Activated naive CD4-positive, alpha-beta T cell treated with Interleukin-2 at 50 U/mL for 16 hours (primary cell): ENCODE measurements around the gene TAF12.
"Not testable (repeated sequence)": the region's sequence is repeated elsewhere in the genome, so short reads cannot be mapped to it uniquely, and the experiment has no call there.

ENCODE experiments used
- DNase-seq: peaks from one replicate; pipeline ENCODE4 v3.0.0-alpha.2; 2020

The TAF12 gene

DNA sequence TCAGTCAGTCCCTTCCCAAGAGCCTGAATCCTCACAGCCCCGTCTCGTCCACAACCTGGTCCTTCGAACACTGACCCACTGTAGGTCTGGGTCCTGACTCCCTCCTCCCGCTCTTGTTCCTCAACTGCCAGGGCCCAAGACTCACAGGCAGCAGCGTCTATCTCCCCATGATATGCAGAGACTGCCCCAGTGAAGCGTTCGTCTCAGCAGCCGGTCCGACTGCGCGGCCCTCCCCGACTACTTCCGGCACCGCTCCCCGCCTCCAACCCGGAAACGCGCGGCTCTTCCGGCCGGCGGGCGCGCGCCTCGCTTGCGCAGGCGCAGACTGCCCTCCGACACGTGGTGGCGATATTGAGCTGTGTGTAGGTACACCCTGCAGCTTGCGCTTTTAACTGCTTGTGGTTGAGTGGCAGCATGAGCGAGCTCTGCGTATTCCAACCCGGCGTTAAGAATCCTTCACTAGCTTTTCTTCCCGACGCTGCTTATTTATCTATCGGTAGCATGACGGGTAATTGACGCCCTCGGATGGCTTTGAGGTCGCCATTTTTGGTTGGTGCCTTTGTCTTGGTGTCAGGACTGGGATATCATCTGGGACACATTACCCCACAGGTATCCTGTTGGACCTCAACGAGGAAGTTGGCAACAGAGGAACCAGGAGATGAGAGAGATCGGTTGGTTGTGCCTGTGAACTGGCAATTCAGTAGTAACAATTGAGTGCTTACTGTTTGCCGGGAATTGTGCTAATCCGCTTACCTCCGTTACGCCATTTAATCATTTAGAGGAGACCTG, at the start of gene TAF12:
Gene TAF12 (minus strand): TSS at position 221 of the 789 bp plus-strand sequence. CDS start 20,986 bp downstream, outside the sequence.
- peak; percentile 92 for DNase-seq

DNA sequence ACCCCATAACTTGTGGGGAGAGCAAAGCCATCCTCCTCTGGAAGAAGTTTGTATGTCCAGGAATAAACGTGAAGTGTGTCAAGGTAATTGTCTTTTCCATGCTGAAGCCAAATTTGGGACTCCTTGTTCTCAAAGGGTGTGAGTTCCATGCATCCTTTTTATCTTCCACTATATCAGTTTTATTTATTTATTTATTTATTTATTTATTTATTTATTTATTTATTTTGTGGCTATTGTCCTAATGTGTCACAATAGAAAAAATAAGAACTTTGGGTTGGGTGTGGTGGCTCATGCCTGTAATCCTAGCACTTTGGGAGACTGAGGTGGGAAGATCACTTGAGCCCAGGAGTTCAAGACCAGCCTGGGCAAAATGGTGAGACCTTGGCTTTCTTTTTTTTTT, 48.8 kb upstream of the TAF12 start:
- not testable (repeated sequence) for DNase-seq

- no peak for DNase-seq
These were observed 42.1 kb upstream of the TAF12 start for GRCh38 chr1:28684937-28685336.

GRCh38 chr1:28682840-28683239, 40.0 kb upstream of the TAF12 start:
- DNase-seq: no peak

- DNase-seq: no peak
These were observed 37.3 kb upstream of the TAF12 start for GRCh38 chr1:28680151-28680550.

GRCh38 chr1:28675924-28676257, 33.0 kb upstream of the TAF12 start:
- no peak for DNase-seq

DNA sequence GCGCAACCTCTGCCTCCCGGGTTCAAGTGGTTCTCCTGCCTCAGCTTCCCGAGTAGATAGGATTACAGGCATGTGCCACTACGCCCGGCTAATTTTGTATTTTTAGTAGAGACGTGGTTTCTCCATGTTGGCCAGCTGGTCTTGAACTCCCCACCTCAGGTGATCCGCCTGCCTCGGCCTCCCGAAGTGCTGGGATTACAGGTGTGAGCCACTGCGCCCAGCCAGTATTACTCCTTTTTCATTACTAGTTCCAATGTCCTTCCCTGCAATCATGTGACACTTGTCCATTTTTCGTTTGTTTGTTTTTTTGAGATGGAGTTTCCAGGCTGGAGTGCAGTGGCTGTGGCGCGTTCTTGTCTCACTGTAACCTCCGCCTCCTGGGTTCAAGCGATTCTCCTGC, 30.1 kb upstream of the TAF12 start:
- DNase-seq: not testable (repeated sequence)

DNA sequence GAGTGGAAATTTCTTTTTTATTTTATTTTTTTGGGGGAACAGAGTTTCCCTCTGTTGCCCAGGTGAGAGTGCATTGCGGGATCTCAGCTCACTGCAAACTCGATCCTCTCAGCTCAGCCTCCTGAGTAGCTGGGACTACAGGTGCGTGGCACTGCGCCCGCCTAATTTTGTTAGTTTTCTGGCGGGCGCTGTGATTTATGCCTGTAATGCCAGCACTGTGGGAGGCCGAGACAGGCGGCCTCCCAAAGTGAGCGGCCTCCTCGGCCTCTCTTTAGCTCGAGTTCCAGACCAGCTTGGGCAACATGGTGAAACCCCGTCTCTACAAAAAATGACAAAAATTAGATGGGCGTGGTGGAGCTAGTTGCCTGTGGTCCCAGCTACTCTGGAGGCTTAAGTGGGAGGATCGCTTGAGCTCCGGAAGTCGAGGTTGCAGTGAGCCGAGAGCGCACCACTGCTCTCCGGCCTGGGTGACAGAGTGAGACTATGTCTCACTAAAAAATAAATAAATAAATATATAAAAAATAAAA, 28.4 kb upstream of the TAF12 start:
- no peak for DNase-seq

DNA sequence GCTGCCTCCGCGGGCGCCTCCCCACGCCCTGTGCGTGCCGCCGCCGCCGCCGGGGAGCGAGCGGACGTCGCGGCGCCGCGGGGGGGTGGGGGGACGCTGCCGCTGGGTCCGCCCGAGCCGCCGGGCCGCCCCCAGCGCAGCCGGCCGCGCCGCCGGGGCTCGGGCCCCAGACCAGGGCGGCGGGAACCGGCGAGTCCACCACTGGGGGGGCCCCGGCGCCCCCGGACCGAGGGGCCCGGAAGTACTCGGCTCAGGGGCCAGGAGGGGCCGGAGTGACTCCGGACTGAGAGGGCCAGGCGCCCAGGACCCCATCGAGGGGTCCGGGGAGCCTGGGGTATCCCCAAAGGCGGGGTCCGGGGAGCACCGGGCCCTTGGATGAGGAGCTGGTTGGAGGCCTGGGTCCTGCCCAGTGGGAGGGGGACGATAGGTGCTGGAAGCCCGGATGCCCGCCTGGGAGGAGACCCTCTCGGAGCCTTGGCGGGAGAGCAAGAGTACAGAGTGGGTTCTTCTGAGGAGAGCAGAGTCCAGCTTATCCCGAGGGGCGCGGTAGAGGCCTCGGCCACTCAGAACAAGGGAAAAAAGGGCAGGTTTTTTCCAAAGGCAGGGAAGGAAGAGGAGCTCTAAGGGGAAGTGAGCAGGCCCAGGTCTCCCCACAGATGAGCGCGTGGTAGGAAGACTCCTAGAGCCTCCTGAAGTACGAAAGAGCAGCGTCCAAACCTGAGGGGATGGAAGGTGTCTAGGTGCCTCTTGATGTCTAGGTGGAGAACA, 26.3 kb upstream of the TAF12 start:
- DNase-seq: peak; percentile 42

GRCh38 chr1:28668191-28668955, 25.5 kb upstream of the TAF12 start, which contains the start of gene GMEB1:
TSS of gene GMEB1 (plus strand) at chr1:28668784. CDS start at chr1:28683613, 14,829 bp downstream.
- peak; percentile 87 for DNase-seq

DNA sequence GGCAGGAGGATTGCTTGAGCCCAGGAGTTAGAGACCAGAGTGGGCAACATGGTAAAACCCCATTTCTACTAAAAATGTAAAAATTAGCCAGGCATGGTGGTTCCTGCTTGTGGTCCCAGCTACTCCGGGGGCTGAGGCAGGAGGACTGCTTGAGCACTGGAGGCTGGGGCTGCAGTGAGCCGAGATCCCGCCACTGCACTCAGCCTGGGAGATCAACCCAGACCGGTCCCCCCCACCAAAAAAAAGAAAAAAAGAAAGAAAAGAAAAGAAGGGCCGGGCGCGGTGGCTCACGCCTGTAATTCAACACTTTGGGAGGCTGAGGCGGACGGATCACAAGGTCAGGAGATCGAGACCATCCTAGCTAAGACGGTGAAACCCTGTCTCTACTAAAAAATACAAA, 23.9 kb upstream of the TAF12 start:
- DNase-seq: no peak

GRCh38 chr1:28663871-28664470, 21.1 kb upstream of the TAF12 start:
- DNase-seq: no peak

DNA sequence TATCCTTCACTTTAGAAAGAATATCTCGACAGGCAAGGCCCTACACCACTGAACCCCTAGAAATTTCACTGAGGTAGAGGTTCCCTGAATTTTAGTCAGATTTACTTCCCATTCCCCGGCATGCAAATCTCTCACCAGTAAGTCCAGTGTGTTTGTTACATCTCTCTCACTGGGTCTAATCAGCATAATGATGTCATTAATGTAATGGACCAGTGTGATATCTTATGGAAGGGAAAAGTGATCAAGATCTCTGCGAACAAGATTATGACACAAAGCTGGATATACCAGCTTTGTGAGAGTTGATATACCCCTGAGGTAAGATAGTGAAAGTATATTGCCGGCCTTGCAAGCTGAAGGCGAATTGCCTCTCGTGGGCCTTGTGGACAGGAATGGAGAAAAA, 13.5 kb upstream of the TAF12 start:
- no peak for DNase-seq

DNA sequence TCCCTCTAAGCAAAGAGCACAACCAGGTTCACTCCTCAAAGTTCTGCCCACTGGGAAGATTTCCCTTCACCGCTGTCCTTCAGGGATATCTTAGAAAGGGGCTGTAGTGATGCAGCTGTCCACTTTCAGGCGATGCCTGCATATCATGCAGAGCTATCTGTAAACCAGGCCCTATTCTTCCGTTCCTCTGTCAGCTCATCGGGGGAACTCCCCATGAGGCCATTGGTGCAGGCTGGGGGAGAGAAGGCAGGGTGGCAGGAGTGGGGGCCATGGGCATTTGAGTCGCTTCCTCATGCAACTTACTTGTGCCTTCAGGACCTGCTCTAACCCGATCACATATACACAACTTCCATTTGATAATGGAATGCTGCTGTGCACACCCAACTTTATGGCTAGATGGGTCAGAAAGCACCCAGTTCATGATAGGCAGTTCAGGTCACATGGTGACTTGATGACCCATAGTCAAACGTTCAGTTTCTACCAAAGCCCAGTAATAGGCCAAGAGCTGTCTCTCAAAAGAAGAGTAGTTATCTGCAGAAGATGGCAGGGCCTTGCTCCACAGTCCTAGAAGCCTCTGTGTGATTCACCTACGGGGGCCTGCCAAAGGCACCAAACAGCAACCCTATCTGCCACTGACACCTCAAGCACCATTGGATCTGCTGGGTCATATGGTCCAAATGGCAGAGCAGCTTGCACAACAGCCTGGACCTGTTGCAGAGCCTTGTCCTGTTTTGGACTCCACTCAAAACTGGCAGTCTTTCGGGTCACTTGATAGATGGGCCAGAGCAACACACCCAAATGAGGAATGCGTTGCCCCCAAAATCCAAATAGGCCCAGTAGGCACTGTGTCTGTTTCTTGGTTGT, 12.8 kb upstream of the TAF12 start:
- DNase-seq: not testable (repeated sequence)

- DNase-seq: not testable (repeated sequence)
These were observed 11.0 kb upstream of the TAF12 start for GRCh38 chr1:28653870-28654269.

DNA sequence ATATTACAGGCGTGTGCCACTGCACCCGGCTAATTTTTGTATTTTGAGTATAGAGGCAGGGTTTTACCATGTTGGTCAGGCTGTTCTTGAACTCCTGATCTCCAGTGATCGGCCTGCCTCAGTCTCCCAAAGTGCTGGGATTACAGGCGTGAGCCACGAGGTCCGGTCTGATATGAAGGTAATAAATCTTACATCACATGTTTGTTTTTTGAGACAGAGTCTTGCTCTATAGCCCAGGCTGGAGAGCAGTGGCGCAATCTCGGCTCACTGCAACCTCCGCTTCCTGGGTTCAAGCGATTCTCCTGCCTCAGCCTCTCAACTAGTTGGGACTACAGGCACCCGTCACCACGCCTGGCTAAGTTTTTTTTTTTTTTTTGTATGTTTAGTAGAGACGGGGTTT, 10.2 kb upstream of the TAF12 start:
- DNase-seq: not testable (repeated sequence)

GRCh38 chr1:28648474-28649198, 5.8 kb upstream of the TAF12 start, which contains the start of gene RNU11:
TSS of gene RNU11 (plus strand) at chr1:28648600.
- DNase-seq: peak; percentile 84

DNA sequence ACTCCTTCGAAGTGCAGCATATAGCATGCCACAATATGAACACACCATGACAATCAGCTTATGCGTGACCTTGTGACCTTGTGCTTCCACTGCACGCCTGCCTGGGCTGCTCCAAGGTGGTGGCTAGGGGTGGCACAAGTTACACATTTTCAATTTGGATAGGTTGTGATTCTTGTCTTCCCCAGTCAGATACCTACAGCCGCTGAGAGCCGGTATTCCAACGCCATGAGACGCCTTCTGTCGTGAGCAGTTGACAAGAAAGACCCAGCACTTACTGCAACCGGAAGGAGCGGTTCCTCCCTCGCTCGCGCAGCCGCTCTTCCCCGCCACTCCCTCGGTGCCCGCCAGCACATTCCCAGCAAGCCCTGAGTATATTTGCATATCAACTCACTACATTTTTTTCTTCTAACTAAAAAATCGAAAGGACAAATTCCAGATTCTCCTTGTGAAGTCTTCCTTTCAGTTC, 5.2 kb upstream of the TAF12 start:
- DNase-seq: peak; percentile 89

DNA sequence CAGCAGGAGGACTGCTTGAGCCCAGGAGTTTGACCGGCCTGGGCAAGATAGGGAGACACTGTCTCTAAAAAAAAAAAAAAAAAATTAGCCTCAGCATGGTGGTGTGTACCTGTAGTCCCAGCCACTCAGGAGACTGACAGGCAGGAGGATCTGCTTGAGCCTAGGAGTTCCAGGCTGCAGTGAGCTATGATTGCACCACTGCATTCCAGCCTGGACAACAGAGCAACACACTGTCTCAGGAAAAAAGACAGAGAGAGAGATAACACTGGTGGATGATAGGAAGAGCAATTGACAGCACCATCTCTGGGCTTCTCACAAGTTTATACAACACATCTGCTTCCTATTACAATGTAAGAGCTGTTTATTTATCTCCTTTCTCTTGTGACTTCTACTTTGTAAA, 3.2 kb upstream of the TAF12 start:
- DNase-seq: no peak

DNA sequence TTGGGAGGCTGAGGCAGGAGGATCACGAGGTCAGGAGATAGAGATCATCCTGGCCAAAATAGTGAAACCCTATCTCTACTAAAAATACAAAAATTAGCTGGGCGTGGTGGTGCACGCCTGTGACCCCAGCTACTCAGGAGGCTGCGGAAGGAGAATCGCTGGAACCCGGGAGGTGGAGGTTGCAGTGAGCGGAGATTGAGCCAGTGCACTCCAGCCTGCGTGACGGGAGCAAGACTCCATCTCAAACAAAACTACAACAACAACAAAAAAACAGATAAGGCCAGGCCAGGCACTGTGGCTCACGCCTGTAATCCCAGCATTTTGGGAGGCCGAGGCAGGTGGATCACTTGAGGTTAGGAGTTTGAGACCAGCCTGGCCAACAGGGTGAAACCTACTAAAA, 2.5 kb upstream of the TAF12 start:
- not testable (repeated sequence) for DNase-seq

- DNase-seq: no peak
These were observed 1.6 kb upstream of the TAF12 start for GRCh38 chr1:28644494-28644893.
